ENCODE data around the gene CASQ2. TPM values are rescaled to one million over a fixed set of nuclear protein-coding genes. Genes with fewer than 3 reads are reported as not detected.

CASQ2 gene
- total and polyA plus RNA-seq, 2 of the 13 experiments (the other 11 are each of a cell fraction or from before 2014, with no cell fraction given), result not detected

GRCh38 chr1:115680730-115681111, 87.8 kb downstream of the CASQ2 start:
- Histone ChIP-seq H3K27me3 (ENCODE audit: control insufficient read depth in 1 of 2, insufficient read depth in 2 of 2, low read length in 2 of 2) (no peaks in the 10 kb centered on the region), H3K27ac (ENCODE audit: extremely low read length, insufficient read depth, low read length) (no peak overlapping the region), H3K9me3 (ENCODE audit: low read length) (no peaks in the 10 kb centered on the region), H3K4me1 (ENCODE audit: insufficient read depth, low read length) (no peaks in the 10 kb centered on the region), H3K36me3 (replicated peaks in 1 of 2; ENCODE audit: control insufficient read depth in 1 of 2, insufficient read depth in 2 of 2, low read length in 2 of 2) (peaks cover 10 to 38% of the 10 kb centered on the region in 2 experiments), H3K4me2 (ENCODE audit: low read depth, low read length) (no peak overlapping the region), H2AFZ (ENCODE audit: low read length) (no peak overlapping the region), H4K20me1 (ENCODE audit: insufficient read depth, low read length) (no peaks in the 10 kb centered on the region), H3K9ac (ENCODE audit: insufficient read depth, low read depth, low read length) (no peak overlapping the region), H3K79me2 (ENCODE audit: insufficient read depth, low read length) (no peaks in the 10 kb centered on the region), H3K4me3 (replicated peaks in 1 of 3; ENCODE audit: insufficient read depth in 1 of 3, low read depth in 2 of 3, low read length in 3 of 3) (no peak overlapping the region)
- DNase-seq (ENCODE audit: low spot score), result no peak
- in situ Hi-C loops (cut with HindIII; ENCODE audit: extremely low pct_ligation_motif_present, low pct_unique_long_range_greater_than_20kb), result no loop called here
- intact Hi-C loops (cut with micrococcal nuclease; ENCODE audit: unreplicated experiment), result no loop called here
- ATAC-seq, result no peak
- no peak for FAIRE-seq
- BruUV-seq (replicated peaks), result no TSS peak
- WGBS (ENCODE audit: low lambda C conversion rate), result 96% methylated on average over 5 of the region's 5 CpGs
- TF ChIP-seq CHCHD3 (CRISPR knock-in tag; IDR thresholded peaks at IDR 0.05), result no peak
- no peak for TF ChIP-seq ZMAT3 (CRISPR knock-in tag; conservative IDR thresholded peaks at IDR 0.05)
- TF ChIP-seq STAT6 (CRISPR knock-in tag; IDR thresholded peaks at IDR 0.05; ENCODE audit: borderline replicate concordance), result no peak
- no peak for TF ChIP-seq ZNF337 (CRISPR knock-in tag; IDR thresholded peaks at IDR 0.05; ENCODE audit: borderline replicate concordance, low read depth)
- TF ChIP-seq MLLT10 (CRISPR knock-in tag; IDR thresholded peaks at IDR 0.05), result no peak
- no peak for TF ChIP-seq DR1 (CRISPR knock-in tag; IDR thresholded peaks at IDR 0.05)
- no peak for TF ChIP-seq ELF1 (CRISPR knock-in tag; IDR thresholded peaks at IDR 0.05)
- TF ChIP-seq TRIM24 (CRISPR knock-in tag; IDR thresholded peaks at IDR 0.05), result no peak
- no peak for TF ChIP-seq KAT7 (CRISPR knock-in tag; IDR thresholded peaks at IDR 0.05; ENCODE audit: borderline replicate concordance)
- no peak for TF ChIP-seq ZNF562 (CRISPR knock-in tag; IDR thresholded peaks at IDR 0.05; ENCODE audit: borderline replicate concordance)
- no peak for TF ChIP-seq ZSCAN29 (CRISPR knock-in tag; conservative IDR thresholded peaks at IDR 0.05)
- TF ChIP-seq FOXM1 (CRISPR knock-in tag; IDR thresholded peaks at IDR 0.05), result no peak
- TF ChIP-seq PCBP2 (optimal IDR thresholded peaks at IDR 0.05; ENCODE audit: low read depth, low read length, poor library complexity, severe bottlenecking), result no peak
- TF ChIP-seq ZNF382 (CRISPR knock-in tag; IDR thresholded peaks at IDR 0.05; ENCODE audit: borderline replicate concordance), result no peak
- TF ChIP-seq GATA4 (IDR thresholded peaks at IDR 0.05; ENCODE audit: borderline replicate concordance, low read depth), result no peak
- no peak for TF ChIP-seq PAX8 (CRISPR knock-in tag; IDR thresholded peaks at IDR 0.05; ENCODE audit: borderline replicate concordance)
- no peak for TF ChIP-seq PHF5A (CRISPR knock-in tag; IDR thresholded peaks at IDR 0.05; ENCODE audit: low read depth, unreplicated experiment)
- TF ChIP-seq ZIK1 (CRISPR knock-in tag; IDR thresholded peaks at IDR 0.05; ENCODE audit: borderline replicate concordance, low read depth), result no peak
- no peak for TF ChIP-seq LCORL (IDR thresholded peaks at IDR 0.05)
- TF ChIP-seq LCORL (CRISPR knock-in tag; IDR thresholded peaks at IDR 0.05), result no peak
- TF ChIP-seq ZMYM2 (CRISPR knock-in tag; IDR thresholded peaks at IDR 0.05), result no peak
- CTCF ChIA-PET (ENCODE audit: low intra/inter-chr PET ratio, low total read pairs), result no interaction called here
- POLR2A ChIA-PET, result no interaction called here
